GM12865 (cell line): ENCODE results near the gene PKP1.

Experiments
- DNase-seq: peaks from one replicate; pipeline ENCODE4 v3.0.0; 2010; ENCODE audit warnings: low read depth
- H3K4me3 ChIP-seq: 2 replicates; pipeline ENCODE4 v1.5.1; 2011; ENCODE audit warnings: mild to moderate bottlenecking, low read depth, low read length, control low read depth
- TF ChIP-seq, protein P1 (sequence below): IDR thresholded peaks from 2 replicates; pipeline ENCODE4 v1.5.1; 2011; ENCODE audit warnings: low read length, control low read depth, low read depth, inconsistent platforms; ENCODE audit not compliant: insufficient read depth; ENCODE audit errors: missing control alignments

The PKP1 gene

GRCh38 chr1:201274616-201275252 is 8.6 kb upstream of the PKP1 start:
- DNase-seq, result no peak
- H3K4me3 ChIP-seq, result no peak overlapping the region
- TF ChIP-seq, protein P1, sequence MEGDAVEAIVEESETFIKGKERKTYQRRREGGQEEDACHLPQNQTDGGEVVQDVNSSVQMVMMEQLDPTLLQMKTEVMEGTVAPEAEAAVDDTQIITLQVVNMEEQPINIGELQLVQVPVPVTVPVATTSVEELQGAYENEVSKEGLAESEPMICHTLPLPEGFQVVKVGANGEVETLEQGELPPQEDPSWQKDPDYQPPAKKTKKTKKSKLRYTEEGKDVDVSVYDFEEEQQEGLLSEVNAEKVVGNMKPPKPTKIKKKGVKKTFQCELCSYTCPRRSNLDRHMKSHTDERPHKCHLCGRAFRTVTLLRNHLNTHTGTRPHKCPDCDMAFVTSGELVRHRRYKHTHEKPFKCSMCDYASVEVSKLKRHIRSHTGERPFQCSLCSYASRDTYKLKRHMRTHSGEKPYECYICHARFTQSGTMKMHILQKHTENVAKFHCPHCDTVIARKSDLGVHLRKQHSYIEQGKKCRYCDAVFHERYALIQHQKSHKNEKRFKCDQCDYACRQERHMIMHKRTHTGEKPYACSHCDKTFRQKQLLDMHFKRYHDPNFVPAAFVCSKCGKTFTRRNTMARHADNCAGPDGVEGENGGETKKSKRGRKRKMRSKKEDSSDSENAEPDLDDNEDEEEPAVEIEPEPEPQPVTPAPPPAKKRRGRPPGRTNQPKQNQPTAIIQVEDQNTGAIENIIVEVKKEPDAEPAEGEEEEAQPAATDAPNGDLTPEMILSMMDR, result no peak

DNA sequence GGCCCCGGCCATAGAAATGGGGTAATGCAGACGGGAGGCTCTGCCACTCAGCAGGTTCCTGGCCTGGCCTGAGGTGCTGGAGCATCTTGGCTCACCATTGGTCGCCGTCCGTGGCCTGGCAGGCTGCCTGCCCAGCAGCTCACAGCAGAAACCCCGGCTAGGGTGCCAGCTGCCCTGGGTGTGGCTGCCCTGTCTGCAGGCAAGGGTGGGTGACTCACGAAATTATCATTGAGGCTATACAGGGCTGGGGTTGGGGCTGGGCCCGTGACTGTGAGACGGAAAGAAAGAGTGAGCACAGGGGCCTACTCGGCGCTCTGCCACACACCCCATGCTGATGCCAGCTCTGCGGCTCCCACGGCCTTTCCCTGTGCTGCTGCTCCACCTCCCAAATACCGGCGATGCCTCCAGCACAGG is 8.0 kb upstream of the PKP1 start:
- TF ChIP-seq, protein P1, result no peak
- DNase-seq, result no peak

DNA sequence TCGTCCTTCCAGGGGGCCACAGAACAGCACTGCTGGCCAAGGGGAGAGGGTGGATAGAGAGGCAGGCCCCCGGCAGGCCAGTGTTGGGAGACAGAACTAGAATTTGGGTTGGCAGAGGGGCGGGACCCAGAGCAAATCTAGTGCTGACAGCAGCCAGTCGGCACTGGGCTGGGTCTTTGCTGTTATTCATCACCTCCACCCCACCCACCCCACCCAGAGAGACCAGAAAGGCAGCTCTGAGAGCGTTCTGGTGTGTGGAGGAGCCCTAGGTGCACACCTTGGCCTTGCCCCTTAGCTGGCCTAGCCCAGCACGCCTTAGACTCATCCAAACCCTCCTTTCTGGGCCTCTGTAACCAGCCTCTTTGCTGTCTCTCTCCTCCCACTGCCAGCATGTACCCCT is 6.4 kb upstream of the PKP1 start:
- TF ChIP-seq, protein P1, result no peak
- DNase-seq, result no peak
- H3K4me3 ChIP-seq, result no peak overlapping the region

More for the DNA sequence above, 8.0 kb upstream of the PKP1 start:
- H3K4me3 ChIP-seq, result no peak overlapping the region

GRCh38 chr1:201277441-201277840 is 5.9 kb upstream of the PKP1 start:
- H3K4me3 ChIP-seq, result no peak overlapping the region
- DNase-seq, result no peak
- TF ChIP-seq, protein P1, result no peak

DNA sequence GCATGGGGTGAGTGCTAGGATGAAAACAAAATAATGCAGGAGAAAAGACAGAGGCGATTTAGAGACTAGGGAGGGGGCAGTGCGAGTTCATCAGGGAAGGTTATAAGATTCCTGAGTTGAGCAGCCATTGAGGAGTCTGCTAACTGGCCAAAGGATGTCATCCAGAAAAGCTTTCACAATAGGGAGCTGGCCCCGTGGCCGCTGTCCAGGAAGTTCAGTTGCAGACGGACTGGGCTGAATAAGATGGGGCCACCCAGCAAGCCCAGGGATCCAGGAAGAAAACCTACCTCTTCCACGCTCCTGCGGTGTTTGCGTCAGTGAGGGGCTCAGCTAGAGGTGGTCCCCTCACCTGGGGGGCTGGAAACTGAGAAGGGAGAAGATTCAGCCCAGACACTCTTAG is 4.0 kb upstream of the PKP1 start:
- H3K4me3 ChIP-seq, result no peak overlapping the region
- TF ChIP-seq, protein P1, result no peak
- no peak for DNase-seq

GRCh38 chr1:201280884-201281283 is 2.4 kb upstream of the PKP1 start:
- no peak for DNase-seq
- no peak overlapping the region for H3K4me3 ChIP-seq
- TF ChIP-seq, protein P1, result no peak

GRCh38 chr1:201281573-201281972 is 1.7 kb upstream of the PKP1 start:
- no peak overlapping the region for H3K4me3 ChIP-seq
- TF ChIP-seq, protein P1, result no peak
- DNase-seq, result no peak
